OCI-M1 (cell line): Measurements from ENCODE around the gene PRKG1.
"Not testable (repeated sequence)": the region's sequence is repeated elsewhere in the genome, so short reads cannot be mapped to it uniquely, and the experiment has no call there.

Experiments
- DNase-seq: peaks from one replicate; lab custom pipeline; 2025; lab: John Stamatoyannopoulos, UW

Gene PRKG1

GRCh38 chr10:52215745-52216361 lies 1141.6 kb downstream of the PRKG1 start:
- peak; percentile 86 for DNase-seq

GRCh38 chr10:52216852-52217251 lies 1142.6 kb downstream of the PRKG1 start:
- DNase-seq = peak; percentile 66

GRCh38 chr10:52217531-52217930 lies 1143.2 kb downstream of the PRKG1 start:
- no peak for DNase-seq

DNA sequence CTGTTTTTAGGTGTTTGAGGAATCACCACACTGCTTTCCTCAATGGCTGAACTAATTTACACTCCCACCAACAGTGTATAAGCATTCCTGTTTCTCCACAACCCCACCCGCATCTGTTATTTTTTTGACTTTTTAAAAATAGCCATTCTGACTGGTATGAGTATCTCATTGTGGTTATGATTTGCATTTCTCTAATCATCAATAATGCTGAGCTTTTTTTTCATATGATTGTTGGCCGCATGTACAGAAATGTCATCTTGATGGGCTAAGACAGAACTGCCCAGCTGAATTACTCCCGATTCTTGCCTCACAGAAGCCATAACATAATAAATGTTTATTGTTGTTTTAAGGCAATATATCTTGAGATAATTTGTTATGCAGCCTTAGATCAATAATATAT lies 1146.7 kb downstream of the PRKG1 start:
- no peak for DNase-seq

DNA sequence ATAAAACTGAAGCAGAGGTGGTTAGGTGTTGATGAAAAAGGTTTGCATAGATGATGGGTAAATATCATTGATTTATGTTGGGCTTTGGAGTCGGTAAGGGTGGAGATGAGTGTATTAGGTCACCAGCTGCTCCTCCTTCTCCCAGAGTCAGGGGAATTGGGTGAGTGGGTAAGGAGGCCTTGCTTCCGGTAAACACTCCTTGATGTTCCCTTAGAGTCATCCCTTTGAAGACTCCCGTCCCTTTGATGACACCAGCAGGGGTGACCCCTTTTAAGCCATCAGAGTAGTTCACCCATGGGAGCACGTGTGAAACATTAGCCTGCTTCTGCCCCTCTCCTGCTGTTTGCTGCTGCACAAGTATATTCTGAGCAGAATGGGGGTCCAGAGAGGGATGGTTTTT lies 1147.6 kb downstream of the PRKG1 start:
- no peak for DNase-seq

- no peak for DNase-seq
Observed at GRCh38 chr10:52226197-52226847, 1152.0 kb downstream of the PRKG1 start.

- DNase-seq = no peak
Observed at GRCh38 chr10:52228556-52228955, 1154.3 kb downstream of the PRKG1 start.

DNA sequence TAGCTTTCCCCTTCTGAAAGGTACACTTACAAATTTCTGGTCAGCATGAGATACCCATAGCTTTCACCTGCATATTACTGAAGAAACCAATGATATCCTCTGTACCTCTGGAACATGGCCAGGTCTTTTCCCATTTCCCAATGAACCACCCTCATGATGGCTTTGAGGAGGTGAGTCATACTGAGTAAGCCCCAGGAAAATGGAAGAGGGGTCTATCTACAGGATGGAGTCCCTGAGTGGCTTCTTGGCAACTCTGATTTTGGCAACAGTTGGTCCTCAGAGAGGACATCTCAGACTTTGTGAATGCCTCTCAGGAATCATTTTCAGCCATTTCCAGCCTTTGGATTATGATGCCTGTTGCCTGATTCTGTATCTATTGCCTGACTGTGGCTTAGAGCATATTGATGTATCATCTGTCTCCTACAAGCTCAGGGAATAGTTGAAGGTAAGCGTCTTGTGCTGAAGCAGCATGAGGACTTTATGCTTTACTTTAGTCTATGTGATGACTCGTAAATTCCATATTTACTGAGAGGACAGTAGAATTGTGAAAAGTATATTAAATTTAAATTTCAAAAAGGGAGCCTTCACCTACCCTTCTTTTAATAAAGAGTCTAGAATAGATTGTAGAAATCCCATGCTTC lies 1155.1 kb downstream of the PRKG1 start:
- DNase-seq = no peak

- DNase-seq = peak; percentile 78
Observed at GRCh38 chr10:52232561-52233350, 1158.5 kb downstream of the PRKG1 start.

DNA sequence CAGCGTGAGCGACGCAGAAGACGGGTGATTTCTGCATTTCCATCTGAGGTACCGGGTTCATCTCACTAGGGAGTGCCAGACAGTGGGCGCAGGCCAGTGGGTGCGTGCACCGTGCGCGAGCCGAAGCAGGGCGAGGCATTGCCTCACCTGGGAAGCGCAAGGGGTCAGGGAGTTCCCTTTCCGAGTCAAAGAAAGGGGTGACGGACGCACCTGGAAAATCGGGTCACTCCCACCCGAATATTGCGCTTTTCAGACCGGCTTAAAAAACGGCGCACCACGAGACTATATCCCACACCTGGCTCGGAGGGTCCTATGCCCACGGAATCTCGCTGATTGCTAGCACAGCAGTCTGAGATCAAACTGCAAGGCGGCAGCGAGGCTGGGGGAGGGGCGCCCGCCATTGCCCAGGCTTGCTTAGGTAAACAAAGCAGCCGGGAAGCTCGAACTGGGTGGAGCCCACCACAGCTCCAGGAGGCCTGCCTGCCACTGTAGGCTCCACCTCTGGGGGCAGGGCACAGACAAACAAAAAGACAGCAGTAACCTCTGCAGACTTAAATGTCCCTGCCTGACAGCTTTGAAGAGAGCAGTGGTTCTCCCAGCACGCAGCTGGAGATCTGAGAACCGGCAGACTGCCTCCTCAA lies 1159.2 kb downstream of the PRKG1 start:
- DNase-seq = not testable (repeated sequence)

- no peak for DNase-seq
Observed at GRCh38 chr10:52239771-52240170, 1165.5 kb downstream of the PRKG1 start.

DNA sequence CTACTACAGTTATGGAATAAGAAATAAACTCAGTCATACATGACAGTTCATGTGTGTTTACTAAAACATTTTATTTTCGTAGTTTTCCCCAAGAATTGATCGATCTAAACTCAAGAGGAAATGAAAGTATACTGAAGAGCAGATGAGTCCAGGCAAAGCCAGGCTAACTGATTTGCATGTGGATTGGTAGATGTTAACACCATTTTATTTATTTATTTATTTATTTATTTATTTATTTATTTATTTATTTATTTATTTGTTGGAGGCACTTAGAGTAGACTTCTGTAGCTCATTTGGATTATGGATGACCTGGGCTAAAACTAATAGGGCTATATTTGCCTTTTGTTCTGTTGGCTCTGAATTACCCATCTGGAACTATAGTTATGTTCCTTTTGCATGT lies 1171.3 kb downstream of the PRKG1 start:
- no peak for DNase-seq

GRCh38 chr10:52247929-52248328 lies 1173.6 kb downstream of the PRKG1 start:
- not testable (repeated sequence) for DNase-seq

DNA sequence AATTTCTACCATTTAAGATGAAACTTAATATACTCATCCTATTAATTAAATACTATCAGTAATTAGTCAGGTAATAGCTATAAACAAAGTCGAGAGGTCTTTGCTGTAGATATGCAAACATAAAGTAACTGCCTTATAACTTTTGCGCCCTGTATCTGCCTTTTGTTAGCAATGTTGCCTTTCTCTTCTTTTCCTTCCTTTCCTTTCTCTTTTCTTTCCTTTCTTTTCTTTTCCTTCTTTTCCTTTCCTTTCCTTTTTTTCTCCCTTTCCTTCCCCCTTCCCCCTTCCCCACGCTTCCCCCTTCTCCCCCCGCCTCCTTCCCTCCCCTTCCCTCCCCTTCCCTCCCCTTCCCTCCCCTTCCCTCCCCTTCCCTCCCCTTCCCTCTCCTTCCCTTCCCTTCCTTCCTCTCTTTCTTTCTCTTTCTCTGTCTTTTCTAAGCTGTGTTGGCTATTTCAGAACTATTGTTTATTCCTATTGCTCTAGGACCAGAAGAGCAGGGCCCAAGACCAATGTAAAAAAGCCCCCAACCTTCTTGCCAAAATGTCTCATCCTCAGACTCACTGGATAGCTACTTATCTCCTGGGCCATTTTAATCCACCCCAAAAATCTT lies 1174.5 kb downstream of the PRKG1 start:
- no peak for DNase-seq

GRCh38 chr10:52249850-52250395 lies 1175.6 kb downstream of the PRKG1 start:
- DNase-seq = no peak

GRCh38 chr10:52250510-52250909 lies 1176.2 kb downstream of the PRKG1 start:
- no peak for DNase-seq

DNA sequence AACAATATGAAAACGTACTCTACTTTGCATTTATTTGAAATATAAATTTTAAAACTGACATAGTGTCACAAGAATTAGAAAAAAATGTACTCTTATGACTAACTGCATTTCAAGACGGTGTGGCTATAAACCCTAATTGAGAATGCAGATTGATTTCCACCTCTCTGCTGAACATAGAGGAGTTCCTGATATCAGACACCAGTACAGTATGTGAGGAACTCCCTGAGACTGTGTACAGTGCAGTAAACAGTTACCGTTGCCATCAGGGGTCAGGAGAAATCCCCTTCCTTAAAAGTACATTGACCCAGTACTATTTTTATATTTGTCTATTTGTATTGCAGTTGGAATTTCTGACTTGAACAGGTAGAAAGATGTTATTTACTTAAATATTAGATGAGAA lies 1178.0 kb downstream of the PRKG1 start:
- no peak for DNase-seq

DNA sequence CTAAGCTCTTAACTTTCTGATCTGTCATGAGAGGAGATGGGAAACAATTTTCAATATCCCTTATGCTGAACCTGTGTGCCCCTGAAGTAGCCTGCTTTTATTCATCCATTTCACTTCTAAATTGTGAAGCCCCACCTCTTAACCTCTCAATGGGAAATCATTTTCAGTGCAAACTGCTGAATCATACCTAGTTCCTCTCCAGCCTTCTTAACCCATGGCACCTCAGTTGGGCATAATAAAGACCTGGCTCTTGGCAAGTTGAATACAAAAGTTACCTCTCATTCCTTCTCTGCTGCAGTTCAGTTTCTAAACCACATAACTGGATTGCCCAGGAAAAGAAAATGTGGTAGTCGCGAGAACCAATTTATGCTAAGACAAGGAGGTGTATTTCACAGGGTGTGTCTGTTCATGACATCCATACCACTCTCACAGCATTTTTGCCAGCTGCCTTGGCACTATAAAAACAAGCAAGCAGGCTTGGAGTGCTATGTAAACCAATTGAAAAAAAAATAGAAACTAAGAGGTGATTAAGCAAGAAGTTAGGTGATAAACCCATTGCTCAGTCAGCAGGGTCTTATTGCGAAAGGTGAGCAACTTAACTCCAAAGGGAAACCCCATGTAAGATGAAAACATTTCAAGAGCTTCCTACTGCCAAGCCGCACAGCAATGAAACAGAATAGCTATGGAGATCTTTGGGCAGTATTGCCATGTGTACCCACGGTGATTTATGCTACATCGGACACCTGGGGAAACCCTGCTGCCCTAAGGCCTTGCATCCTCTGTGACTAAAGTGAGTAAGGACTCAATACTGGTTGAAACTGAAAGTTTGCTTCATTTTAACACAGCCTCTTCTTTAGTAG lies 1182.8 kb downstream of the PRKG1 start:
- no peak for DNase-seq

GRCh38 chr10:52257692-52258075 lies 1183.4 kb downstream of the PRKG1 start:
- DNase-seq = no peak

DNA sequence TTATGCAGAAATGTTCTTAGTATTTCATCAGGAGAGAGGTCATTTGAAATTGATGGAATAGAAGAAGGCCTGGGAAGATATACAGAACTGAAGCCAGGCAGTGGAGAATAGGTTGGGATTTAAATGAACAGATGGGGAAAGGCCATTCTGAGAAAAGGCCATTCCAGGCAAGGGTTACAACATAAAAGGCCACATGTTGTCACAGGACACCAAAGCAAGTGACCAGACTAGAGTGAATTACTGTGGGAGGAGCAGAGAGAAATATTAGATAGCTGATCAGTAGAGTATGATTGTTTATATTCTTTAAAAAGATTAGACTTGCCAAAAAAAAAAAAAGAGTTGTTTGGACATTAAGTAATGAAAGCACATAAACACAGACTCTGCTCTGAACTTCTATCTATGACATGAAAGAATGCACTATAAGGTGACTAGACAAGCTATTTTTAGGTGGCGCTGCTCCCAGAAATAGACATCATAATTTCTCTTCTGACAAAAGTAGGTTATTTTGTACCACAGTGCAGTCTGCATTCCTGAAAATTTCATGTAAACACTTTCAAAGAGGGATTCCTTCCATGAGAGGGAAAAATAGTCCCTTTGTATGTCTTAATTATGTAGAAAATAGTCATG lies 1184.6 kb downstream of the PRKG1 start:
- DNase-seq = peak; percentile 23
